IPS DF 4.7 (cell line): ENCODE results near the gene PRR19.

ENCODE experiments used
- DNase-seq: peaks from one replicate; pipeline ENCODE4 v3.0.0-alpha.2; 2013; ENCODE audit warnings: low spot score; ENCODE audit errors: extremely low read depth

Gene PRR19

DNA sequence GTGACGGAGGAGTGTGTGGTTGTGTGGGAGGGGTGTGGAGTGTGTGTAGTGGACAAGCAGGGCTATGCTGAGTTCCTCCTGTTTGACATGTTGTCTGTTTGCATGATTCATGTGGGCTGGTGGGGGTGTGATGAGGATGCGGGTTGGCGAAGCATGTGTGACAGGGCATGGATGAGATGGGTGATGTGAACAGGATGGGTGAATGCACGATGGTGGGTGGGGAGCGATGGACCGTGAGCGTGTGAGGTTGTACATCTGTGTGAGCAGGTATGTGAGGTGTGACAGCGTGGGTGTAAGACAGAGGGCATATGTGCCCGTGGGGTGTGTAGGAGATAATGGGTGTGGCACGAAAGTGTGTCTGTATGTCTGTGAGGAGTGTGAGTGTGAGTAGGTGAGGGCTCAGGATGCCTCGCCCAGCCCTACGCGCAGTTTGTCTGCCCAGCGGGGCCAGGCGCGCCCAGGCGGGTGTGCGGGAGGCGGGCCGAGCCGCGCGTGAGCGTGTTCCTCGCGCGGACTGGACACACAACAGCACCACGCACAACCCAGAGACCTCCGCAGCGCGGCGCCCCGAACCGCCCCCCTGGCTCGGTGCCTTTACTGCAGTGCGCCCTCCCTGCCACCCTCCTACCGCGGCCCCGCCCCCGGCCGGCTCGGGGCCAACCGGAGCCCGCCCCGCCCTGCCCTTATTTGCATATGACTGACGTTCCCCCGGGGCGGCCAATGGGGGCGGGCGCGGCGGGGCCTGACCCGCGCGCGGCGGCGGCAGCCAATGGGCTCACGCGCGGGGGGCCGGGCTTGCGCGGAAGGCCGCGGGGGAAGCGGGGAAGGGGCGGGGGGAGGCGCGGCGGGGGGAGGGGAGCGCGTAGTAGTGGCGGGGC lies 18.5 kb upstream of the PRR19 start:
- DNase-seq: no peak

DNA sequence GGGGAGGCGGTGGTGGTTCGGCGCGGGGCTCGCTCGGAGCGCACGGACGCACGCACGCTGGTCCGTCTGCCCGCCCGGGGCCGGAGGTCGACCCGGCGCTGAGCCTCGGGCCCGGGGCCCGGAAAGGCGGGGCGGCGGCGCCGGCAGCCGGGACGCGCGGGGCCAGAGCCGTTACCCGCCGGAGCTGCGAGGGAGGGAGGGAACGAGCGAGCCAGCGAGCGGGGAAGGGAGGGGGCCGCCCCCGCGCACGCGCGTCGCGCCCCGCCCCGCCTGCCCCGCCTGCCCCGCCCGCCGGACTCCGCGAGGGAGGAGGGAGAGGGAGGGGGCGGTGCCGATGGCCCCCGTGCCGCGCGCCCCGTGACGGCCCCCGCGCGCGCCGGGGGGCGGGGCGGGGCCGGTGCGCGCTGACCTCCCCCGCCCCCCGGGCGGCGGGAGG lies 17.8 kb upstream of the PRR19 start:
- DNase-seq: no peak

DNA sequence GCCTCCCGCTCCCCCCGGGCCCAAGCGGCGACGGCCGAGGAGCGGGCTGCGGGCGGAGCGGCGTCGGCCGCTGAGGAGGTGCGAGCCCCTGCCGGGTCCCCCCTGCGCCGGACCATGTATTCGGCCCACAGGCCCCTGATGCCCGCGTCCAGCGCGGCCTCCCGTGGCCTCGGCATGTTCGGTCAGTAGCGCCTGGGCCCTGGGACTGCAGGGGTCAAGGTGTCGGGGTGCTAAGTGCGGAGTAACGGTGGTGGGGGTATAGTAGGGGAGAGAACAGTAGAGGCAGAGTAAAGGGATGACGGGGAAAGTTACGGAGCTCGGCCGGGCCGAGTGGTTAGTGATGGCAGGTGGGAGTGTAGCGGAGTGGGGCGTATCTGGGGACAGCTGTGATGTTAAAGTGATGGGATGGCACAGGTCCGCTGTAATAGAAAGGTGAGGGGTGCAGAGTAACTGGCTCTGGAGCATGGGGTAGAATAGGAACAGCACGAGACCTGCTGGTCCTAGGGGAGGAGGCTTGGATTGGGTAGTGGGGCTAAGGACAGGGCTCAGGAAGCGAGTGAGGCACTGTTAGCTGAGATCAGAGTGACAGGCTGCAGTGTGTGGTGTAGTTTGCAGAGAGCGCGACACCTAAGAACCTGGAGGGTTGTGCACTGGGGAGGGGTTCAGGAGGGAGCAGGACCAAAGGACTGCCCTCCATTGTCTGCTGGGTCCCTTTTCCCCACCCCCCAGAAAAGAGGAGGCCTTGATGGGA lies 17.2 kb upstream of the PRR19 start:
- DNase-seq: no peak

DNA sequence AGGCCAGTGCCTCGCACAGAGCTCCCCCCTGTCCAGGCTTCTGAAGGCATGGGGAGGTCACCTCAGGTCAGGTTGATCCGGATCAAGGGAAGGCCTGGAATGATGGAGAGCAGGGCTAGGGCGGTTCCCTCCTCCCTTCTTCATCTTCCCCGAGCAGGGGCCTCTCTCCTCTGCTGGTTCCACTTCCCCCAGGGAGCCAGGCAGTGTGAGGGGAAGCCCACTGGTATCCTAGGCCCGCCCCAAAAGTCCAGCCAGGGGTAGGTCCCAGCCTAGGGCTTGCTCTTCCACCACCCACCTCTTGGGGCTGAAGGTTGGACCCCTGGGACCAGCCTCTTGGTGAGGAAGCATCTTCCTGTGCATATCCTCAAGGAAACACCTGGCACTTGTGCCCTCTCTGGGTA lies 16.4 kb upstream of the PRR19 start:
- DNase-seq: no peak

DNA sequence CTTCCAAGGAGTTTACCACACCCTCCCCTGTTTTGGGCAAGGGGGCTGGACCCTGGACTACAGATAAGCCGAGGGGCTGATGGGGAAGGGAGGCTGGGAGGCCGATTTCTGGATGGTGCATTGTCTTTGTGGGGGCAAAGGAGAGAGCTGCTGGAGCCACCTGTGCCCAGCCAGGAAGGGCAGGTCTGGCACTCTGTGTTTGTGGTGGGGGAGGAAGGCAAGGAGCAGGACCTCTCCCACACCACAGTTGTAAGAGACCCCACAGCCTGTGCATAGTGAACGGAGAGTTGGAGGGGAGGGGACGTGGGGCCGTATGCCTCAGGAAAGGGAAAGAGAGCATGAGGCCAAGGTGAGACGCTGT lies 16.0 kb upstream of the PRR19 start:
- DNase-seq: no peak

DNA sequence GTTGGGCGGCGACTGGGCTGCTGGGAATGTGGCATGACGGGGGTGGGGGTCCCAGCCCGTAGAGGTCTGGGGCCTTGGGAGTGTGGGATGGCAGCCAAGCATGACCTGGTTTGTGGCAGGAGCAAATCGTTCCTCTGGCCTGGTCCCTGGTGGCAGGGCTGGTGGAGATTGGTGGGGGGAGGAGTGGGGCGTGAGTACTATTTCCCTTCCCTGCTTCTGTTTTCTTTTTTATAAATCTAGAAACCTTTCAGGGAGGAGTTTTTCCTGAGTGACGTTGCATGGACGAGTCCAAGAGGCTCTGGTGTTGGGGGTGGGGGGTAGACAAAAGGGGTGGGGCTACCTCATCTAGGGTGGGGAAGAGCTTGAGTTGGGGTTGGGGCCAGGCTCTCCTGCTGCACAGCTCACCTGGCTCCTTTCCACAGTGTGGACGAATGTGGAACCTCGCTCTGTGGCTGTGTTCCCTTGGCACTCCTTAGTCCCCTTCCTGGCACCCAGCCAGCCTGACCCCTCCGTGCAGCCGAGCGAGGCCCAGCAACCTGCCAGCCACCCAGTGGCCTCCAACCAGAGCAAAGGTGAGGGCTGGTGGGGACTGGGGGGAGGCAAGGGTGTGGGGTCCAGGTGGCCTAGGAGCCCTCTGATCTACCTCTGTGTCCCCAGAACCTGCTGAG lies 15.4 kb upstream of the PRR19 start:
- no peak for DNase-seq

DNA sequence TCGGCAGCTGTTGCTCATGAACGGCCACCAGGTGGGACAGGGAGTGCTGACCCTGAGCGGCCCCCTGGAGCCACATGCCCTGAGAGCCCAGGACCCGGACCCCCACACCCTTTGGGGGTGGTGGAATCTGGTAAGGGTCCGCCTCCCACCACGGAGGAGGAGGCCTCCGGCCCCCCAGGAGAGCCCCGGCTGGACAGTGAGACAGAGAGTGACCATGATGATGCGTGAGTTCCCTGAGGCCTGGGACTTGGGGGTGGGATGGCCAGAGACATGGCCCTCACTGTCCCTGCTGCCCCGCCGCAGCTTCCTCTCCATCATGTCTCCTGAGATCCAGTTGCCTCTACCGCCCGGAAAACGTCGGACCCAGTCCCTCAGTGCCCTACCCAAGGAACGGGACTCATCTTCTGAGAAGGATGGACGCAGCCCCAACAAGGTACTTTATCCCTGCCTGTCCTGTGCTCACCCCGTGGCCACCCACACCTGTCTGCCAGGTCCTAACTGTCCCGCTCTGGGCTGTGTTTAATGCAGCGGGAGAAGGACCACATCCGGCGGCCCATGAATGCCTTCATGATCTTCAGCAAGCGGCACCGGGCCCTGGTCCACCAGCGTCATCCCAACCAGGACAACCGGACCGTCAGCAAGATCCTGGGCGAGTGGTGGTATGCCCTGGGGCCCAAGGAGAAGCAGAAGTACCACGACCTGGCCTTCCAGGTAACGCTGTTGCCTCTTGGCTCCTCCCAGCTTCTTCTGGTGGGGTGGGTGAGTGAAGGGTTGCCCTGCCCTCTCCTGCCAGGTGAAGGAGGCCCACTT lies 14.7 kb upstream of the PRR19 start:
- no peak for DNase-seq

DNA sequence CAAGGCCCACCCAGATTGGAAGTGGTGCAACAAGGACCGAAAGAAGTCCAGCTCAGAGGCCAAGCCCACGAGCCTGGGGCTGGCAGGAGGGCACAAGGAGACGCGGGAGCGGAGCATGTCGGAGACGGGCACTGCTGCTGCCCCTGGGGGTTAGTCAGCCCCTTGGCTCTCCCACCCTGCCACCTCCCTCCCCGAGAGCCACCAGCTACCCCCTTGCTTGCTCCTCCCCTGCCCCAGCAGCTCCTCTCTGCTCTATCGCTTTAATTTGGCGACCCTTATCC lies 14.2 kb upstream of the PRR19 start:
- no peak for DNase-seq

DNA sequence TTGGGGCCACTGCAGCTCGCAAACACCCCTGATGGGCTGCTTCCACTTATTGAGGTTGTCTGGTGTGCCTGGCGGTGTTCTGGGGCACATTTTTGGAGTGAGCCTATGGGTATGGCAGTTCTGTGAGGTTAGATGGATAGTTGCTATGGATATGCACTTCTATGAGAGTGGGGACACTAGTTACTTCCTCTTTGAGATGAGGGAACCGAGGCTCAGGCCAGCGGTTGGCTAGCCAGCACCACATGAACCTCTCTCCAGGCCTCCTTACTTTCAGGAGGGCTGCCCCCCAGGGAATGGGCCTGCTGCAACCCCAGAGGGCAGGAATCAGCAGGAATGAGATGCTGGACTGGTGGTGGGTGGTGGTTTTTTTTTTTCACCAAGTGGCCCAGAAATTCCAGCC lies 13.5 kb upstream of the PRR19 start:
- no peak for DNase-seq

DNA sequence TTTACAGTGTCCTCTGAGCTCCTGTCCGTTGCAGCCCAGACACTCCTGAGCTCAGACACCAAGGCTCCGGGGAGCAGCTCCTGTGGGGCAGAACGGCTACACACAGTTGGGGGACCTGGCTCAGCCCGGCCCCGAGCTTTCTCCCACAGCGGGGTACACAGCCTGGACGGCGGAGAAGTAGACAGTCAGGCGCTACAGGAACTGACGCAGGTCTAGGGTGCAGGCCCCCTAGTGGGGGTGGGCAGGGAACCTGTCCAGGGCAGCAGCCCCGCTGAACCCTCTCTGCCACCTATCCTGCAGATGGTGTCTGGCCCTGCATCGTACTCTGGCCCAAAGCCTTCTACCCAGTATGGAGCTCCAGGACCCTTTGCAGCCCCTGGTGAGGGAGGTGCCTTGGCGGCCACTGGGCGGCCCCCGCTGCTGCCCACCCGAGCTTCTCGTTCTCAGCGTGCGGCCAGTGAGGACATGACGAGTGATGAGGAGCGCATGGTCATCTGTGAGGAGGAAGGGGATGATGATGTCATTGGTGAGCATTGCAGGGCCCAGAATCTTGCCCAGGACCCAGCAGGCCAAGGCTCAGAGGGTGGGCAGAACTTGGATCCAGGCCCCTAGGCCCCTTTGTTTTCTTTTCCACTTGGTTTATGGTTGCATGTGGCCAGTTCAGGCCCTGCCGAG lies 12.9 kb upstream of the PRR19 start:
- no peak for DNase-seq

DNA sequence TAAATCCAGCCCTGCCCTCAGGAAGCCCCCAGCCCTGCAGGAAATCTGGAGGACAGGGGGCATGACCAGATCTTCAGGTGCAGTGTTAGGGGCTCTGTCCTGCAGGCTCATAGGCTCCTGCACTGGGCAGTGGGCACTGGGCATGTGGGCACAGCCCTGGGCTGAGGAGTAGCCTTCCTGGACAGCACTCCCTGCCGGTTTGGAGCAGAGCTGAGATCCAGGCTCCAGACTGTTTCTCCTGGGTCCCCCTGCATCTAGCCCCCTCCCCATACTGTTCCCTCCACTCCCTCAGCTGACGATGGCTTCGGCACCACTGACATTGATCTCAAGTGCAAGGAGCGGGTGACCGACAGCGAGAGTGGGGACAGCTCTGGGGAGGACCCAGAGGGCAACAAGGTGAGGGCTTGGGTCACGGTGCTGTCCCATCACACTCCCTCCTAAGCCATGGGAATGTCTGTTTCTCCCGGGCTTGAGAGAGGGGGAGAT lies 12.3 kb upstream of the PRR19 start:
- no peak for DNase-seq

DNA sequence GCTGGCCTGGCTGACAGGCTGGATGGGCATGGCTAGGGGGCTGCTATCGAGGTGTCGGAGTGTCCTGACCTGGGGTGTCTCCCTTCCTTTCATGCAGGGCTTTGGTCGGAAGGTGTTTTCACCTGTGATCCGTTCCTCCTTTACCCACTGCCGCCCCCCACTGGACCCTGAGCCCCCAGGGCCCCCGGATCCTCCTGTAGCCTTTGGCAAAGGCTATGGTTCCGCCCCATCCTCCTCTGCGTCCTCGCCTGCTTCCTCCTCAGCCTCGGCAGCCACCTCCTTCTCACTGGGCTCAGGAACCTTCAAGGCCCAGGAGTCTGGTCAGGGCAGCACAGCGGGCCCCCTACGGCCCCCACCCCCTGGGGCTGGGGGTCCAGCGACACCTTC lies 11.8 kb upstream of the PRR19 start:
- DNase-seq: no peak

DNA sequence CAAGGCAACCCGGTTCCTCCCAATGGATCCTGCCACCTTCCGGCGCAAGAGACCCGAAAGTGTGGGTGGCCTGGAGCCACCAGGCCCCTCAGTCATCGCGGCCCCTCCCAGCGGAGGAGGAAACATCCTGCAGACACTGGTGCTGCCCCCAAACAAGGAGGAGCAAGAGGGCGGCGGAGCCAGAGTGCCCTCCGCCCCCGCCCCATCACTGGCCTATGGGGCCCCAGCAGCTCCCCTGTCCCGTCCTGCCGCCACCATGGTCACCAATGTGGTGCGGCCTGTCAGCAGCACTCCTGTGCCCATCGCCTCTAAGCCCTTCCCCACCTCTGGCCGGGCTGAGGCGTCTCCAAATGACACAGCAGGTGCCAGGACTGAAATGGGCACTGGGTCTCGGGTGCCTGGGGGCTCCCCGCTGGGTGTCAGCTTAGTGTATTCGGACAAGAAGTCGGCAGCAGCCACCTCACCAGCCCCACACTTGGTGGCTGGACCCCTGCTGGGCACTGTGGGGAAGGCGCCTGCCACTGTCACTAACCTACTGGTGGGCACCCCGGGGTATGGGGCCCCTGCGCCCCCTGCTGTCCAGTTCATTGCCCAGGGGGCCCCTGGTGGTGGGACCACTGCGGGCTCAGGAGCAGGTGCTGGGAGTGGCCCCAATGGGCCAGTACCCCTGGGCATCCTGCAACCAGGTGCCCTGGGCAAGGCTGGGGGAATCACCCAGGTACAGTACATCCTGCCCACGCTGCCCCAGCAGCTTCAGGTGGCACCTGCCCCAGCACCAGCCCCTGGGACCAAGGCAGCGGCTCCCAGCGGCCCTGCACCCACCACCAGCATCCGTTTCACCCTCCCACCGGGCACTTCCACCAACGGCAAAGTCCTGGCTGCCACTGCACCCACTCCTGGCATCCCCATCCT lies 11.2 kb upstream of the PRR19 start:
- no peak for DNase-seq

DNA sequence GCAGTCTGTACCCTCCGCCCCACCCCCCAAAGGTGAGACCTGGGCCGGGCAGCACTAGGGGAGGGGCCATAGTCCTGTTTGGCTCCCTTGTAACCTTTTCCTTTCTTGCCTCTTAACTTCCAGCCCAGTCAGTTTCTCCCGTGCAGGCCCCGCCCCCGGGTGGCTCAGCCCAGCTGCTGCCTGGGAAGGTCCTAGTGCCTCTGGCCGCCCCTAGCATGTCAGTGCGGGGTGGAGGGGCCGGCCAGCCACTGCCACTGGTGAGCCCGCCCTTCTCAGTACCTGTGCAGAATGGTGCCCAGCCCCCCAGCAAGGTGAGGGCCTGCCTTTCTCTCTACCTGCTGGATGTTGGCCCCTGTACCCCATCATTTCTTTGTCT lies 10.5 kb upstream of the PRR19 start:
- no peak for DNase-seq

DNA sequence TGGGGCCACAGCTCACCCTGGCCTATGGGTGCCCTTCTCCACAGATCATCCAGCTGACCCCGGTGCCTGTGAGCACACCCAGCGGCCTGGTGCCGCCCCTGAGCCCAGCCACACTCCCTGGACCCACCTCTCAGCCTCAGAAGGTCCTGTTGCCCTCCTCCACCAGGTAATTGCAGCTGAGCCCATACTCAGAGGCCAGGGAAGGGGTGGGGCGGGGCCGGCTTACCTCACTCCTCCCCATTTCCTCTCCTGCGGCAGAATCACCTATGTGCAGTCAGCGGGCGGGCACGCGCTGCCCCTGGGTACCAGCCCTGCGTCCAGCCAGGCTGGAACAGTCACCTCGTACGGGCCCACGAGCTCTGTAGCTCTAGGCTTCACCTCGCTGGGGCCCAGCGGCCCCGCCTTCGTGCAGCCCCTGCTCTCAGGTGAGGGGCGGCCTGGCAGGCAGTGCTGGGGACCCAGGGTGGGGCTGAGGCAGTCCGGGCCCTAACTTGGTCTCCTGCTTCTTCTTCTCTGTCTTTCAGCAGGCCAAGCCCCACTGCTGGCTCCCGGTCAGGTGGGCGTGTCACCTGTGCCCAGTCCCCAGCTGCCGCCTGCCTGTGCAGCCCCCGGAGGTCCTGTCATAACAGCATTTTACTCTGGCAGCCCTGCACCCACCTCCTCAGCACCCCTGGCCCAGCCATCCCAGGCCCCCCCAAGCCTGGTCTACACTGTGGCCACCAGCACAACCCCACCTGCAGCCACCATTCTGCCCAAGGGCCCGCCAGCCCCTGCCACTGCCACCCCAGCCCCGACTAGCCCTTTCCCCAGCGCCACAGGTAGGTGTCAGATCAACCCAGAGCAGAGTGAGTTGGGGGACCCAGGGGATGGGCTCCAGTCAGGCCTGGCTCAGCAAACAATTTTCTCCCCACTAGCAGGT lies 9.6 kb upstream of the PRR19 start:
- no peak for DNase-seq

DNA sequence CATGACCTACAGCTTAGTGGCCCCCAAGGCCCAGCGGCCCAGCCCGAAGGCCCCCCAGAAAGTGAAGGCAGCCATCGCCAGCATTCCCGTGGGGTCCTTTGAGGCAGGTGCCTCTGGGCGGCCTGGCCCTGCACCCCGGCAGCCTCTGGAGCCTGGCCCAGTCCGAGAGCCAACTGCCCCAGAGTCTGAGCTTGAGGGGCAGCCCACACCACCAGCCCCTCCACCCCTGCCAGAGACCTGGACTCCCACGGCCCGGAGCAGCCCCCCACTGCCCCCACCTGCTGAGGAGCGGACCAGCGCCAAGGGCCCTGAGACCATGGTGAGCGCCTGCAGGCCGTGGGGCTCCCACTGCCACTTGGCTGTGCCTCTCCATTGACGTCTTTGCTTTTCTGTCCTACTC lies 9.0 kb upstream of the PRR19 start:
- no peak for DNase-seq

DNA sequence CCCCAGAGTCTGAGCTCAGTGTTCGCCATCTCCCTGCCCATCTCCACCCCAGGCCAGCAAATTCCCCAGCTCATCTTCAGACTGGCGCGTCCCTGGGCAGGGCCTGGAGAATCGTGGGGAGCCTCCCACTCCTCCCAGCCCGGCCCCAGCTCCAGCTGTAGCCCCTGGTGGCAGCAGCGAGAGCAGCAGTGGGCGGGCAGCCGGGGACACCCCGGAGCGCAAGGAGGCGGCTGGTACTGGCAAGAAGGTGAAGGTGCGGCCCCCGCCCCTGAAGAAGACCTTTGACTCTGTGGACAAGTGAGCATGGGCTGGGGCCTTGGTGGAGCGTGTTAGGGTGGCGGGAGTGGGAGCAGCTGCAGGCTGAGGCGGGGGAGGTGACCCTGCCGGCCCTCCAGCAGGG lies 8.4 kb upstream of the PRR19 start:
- DNase-seq: no peak

DNA sequence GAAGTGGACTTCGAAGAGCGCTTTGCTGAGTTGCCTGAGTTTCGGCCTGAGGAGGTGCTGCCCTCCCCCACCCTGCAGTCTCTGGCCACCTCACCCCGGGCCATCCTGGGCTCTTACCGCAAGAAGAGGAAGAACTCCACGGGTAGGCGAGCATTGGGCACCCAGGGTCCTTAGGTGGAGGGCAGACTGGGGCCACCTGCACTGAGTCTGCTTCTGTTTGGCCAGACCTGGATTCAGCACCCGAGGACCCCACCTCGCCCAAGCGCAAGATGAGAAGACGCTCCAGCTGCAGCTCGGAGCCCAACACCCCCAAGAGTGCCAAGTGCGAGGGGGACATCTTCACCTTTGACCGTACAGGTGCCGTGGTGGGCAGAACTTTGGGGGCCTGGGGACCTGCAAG lies 8.0 kb upstream of the PRR19 start:
- no peak for DNase-seq
